AG10803 (cell line): Measurements from ENCODE around the gene NQO1.
A peak's percentile ranks its signal among the peaks of the same experiment; 100 is the strongest.

Experiments
- DNase-seq: peaks from one replicate; pipeline ENCODE4 v3.0.0; 2010; ENCODE audit warnings: low read depth
- H3K4me3 ChIP-seq: 2 replicates; pipeline ENCODE4 v1.5.1; 2011; ENCODE audit warnings: mild to moderate bottlenecking, low read length, control low read depth
- TF ChIP-seq, protein P1 (sequence below): conservative IDR thresholded peaks from 2 replicates; pipeline ENCODE4 v1.5.1; 2011; ENCODE audit warnings: mild to moderate bottlenecking, low read length, control low read depth, inconsistent platforms

The NQO1 gene

GRCh38 chr16:69706975-69707340 is 19.4 kb downstream of the NQO1 start:
- DNase-seq, result no peak
- TF ChIP-seq, protein P1, sequence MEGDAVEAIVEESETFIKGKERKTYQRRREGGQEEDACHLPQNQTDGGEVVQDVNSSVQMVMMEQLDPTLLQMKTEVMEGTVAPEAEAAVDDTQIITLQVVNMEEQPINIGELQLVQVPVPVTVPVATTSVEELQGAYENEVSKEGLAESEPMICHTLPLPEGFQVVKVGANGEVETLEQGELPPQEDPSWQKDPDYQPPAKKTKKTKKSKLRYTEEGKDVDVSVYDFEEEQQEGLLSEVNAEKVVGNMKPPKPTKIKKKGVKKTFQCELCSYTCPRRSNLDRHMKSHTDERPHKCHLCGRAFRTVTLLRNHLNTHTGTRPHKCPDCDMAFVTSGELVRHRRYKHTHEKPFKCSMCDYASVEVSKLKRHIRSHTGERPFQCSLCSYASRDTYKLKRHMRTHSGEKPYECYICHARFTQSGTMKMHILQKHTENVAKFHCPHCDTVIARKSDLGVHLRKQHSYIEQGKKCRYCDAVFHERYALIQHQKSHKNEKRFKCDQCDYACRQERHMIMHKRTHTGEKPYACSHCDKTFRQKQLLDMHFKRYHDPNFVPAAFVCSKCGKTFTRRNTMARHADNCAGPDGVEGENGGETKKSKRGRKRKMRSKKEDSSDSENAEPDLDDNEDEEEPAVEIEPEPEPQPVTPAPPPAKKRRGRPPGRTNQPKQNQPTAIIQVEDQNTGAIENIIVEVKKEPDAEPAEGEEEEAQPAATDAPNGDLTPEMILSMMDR, result no peak
- H3K4me3 ChIP-seq, result no peak overlapping the region

- H3K4me3 ChIP-seq, result no peak overlapping the region
- peak; percentile 73 for DNase-seq
- TF ChIP-seq, protein P1, result no peak
Observed at GRCh38 chr16:69706256-69706974, 19.9 kb downstream of the NQO1 start.

GRCh38 chr16:69703638-69704037 is 22.7 kb downstream of the NQO1 start:
- TF ChIP-seq, protein P1, result no peak
- DNase-seq, result peak; percentile 53
- no peak overlapping the region for H3K4me3 ChIP-seq

- H3K4me3 ChIP-seq, result no peak overlapping the region
- TF ChIP-seq, protein P1, result no peak
- no peak for DNase-seq
Observed at GRCh38 chr16:69701866-69702265, 24.5 kb downstream of the NQO1 start.

- H3K4me3 ChIP-seq, result no peak overlapping the region
- no peak for DNase-seq
- TF ChIP-seq, protein P1, result no peak
Observed at GRCh38 chr16:69701452-69701851, 24.9 kb downstream of the NQO1 start.

DNA sequence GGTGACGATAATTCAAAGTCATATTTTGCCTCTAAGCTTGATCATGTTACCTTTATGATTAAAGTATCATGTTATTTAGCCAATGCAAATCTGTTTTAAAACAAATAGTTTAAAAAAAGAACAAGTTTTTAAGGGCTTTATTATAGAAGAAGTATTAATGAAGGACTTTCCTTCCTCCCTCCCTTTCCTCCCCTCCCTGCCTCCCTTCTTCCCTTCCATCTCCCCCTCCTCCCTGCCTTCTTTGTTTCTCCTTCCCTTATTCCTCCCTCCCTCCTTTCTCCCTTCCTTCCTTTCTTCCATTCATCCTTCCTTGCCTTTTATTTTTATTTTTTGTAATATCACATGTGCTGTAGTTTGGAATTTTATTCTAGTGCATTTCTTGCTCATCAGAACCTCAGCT is 26.4 kb downstream of the NQO1 start:
- TF ChIP-seq, protein P1, result no peak
- DNase-seq, result no peak
- H3K4me3 ChIP-seq, result no peak overlapping the region

- no peak for DNase-seq
- H3K4me3 ChIP-seq, result no peak overlapping the region
- TF ChIP-seq, protein P1, result no peak
Observed at GRCh38 chr16:69698404-69698803, 28.0 kb downstream of the NQO1 start.
